Hippocampal formation (tissue), 2 donors: Measurements from ENCODE around the gene RNF150.
"Not testable (repeated sequence)": the region's sequence is repeated elsewhere in the genome, so short reads cannot be mapped to it uniquely, and the experiment has no call there.

Experiments
- DNase-seq, 2 donors: peaks; one replicate each; lab custom pipeline; 2025; lab: John Stamatoyannopoulos, UW

RNF150 gene

DNA sequence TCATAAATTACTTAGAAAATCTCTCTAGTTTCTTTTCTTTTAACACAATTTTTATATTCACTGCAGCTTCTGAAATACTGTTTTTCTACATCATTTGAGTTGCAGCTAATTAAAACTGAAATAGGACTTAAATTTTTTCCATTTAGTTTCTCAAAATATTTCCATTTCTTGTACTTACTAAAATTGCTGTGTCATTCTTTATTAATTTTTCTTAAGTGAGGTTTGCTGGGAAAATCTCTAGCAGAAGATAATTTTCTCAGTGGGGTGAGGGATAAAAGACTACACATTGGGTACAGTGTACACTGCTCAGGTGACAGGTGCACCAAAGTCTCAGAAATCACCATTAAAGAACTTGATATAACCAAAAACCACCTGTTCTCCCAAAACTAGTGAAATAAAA, 57.7 kb downstream of the RNF150 start:
- DNase-seq = no peak

DNA sequence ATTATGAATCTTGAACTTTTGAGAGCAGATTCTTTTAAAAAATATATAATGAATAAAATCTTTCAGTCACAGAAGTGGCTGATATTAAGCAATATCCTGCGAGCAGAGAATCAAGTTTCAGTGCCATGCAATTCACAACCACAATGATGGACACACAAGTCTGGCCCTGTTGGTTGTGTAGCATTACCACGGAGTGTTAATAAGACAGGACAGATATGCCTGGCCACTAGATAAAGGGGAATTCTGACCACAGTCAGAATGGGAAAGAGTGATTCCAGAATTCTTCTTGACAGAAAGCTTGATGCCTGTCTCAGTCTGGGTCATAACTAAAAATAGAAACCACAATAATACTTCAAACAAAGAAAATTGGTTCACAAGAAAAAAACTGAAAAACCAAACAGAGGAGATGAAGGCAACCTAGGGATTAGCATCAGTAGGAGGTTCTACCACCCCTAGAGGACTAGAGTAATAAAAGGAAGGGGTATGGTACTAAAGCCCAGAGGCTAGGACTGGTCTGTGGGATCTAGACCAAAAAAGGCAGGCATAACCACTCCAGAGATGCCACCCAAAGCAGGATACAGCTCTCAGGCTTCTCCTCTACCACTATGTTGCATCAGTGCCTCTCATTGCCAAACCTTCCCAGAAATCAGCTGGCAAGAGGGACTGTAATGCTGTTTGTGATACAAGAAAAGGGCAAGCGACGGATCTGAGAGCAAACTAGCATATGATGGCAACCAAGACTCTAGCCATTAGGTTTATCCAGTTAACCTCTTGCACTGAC, 59.0 kb downstream of the RNF150 start:
- DNase-seq = no peak

DNA sequence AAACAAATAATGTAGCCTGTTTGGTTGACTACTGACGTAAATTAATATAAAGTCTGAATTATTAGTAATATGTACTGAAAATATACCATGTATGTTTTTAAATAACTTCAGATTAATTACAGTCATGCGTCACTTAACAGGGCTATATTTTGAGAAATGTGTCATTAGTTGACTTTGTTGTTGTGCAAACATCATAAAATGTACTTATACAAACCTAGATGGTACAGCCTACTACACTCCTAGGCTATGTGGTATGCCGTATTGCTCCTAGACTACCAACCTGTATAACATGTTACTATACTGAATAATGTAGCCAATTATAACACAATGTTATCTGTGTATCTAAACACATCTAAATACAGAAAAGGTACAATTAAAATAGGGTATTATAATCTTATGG, 66.6 kb downstream of the RNF150 start:
- DNase-seq = no peak

DNA sequence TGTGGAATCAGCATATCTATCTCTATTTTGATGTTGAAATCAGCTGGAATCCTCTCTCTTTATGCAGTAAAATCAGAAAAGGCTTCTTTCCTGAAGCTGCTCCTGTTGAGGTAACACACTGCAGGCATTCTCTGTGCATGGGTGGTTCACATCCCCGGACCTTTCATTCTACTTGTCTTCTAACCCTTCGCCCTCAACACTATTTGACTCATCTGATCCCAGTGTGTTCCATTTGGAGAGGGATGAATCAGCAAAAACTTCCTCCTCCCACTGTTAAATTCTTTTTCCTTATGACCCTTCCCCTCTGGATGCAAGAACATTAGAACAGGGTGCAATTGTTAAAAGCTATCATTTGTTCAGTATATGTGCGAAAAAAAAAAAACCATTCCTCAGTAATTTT, 67.4 kb downstream of the RNF150 start:
- DNase-seq = no peak

DNA sequence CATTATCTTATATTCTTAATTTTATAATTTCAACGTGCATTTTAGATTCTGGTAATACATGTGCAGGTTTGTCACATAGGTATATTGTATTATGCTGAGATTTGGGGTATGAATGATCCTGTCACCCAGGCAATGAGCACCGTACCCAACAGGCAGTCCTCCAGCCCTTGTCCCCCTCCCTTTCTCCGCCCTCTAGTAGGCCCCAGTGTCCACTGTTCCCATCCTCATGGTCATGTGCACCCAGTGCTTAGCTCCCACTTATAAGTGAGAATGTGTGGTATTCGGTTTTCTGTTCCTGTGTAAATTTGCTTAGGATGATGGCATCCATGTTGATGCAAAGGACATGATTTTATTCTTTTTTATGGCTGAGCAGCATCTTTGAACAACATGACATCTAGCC, 70.6 kb downstream of the RNF150 start:
- no peak for DNase-seq

DNA sequence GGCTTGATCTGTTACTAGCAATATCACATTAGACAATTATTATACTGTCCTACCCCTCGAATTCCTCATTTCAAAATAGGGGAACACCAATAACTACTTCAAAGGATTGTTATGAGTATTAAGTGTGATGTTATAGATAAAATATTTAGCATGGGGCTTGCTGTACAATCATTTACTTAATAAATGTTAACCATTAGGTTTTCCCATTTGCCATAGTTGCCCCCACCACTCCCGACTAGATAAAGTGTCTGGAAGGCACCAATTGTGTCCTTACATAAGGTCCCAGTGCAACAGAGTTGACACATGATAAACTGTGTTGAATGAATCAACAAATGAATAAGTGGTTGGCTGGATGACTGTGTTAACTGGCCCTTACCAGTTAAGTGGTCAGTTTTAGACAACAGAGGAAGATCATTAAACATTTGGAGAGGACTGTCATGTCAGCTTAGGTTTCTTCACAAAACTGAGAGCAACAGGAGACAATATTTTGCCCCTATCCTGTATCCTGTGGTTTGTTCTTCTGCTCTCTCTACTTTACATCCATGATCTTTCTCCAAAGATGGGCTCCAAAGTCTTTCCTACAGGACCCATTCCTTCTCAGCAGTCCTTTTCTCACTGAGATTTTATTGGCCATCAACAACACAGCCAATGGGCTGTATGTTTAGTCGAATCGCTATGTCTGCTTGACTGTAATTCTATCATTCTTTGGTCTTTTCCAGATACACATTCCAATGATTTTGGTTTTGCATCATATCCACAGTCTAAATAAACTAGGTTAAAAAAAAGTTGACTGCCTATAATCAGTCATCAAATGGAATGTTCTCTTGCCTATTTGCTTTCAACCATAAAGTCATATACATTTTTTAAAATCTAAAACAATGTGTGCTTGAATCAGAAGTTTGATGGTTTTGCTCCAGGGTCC, 74.4 kb downstream of the RNF150 start:
- no peak for DNase-seq

DNA sequence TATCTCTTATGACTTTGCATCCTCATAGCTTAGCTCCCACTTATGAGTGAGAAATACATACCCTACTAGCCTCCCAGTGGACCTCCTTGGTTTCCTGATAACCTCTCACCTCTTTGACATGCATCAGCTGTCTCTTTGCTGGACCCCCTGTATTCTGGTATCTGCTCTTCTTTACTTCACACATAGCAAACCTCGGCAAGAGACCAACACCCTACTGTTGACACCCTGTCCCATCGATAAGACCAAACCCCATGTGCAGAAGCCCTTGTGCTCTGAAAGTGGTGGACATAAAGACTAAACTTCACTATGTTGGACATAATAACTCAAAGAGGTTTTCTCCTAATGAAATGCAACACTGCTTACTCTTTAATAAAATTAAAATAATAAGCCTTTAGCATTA, 75.7 kb downstream of the RNF150 start:
- DNase-seq = no peak

DNA sequence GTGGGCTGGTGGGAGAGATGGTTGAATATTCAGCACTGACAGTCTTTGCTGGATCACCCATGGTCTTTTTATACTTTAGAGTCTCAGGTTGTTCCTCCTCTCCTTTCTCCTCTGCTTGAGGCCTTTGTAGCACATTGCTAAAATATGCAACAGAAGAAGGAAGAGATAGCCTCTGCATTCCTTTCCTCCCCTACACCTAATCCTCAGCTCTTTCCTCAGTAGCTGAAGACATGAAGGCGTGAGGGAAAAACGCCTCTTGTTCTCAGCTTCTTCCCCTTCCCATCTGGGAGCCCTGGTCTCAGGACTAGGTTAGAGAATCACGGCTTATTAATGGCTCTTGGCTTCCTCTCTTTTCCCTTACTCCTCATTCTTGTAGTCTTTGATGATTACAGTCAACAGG, 76.8 kb downstream of the RNF150 start:
- DNase-seq = no peak

DNA sequence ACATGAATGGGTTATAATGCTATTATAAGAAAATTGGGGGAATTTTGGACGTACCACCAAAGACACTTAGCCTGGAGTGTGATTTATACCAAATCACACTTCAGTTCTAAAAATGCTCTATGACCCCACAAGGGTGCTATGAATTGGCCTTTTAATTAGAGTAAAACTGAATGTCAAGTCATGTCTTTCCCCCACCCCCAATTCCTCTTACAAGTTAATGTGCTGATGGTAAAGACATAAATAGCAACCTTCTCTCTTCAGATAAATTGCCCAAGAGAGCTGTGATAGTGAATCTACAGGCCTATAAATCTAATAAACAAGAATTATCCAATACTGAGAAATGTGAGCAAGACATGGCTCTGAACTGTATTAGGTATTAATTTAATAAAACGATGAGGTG, 78.8 kb downstream of the RNF150 start:
- DNase-seq = no peak

DNA sequence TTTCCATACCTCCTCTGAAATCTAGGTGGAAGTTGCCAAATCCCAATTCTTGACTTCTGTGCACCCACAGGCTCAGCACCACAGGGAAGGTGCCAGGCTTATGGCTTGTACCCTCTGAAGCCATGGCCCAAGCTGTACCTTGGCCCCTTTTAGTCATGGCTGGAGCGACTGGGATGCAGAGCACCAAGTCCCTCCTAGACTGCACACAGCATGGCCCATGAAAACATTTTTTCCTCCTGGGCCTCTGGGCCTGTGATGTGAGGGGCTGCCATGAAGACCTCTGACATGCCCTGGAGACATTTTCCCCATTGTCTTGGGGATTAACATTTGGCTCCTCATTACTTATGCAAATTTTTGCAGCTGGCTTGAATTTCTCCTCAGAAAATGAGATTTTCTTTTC, 82.3 kb downstream of the RNF150 start:
- DNase-seq = not testable (repeated sequence)

DNA sequence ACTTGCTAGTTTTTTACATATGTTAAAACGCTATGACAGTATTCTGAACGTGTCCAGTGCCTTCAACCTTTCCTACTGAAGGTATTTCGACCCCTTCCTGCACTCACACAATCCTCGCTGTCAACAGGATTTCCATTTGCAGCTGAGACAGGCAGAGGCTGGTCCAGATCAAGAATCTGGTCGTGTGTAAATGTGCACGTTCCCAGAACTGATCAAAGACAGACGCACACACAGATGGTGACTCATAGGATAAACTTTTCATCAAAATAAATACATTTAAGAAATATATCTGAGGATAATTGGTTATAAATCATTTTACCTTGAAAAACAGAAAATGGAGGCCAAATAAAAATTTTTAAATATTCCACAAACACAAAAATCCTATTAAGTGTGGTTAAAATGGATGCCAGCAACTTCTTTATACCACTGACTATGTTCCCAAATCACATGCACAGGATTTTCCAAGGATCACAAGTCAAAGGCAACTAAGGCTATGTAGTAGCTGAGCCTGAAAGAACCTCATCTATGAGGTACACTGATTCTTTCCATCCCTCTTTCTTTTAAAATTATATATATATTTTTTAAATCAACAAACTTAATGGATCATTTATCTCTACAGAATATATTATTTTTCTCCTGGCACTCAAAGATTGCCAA, 85.9 kb downstream of the RNF150 start:
- no peak for DNase-seq

DNA sequence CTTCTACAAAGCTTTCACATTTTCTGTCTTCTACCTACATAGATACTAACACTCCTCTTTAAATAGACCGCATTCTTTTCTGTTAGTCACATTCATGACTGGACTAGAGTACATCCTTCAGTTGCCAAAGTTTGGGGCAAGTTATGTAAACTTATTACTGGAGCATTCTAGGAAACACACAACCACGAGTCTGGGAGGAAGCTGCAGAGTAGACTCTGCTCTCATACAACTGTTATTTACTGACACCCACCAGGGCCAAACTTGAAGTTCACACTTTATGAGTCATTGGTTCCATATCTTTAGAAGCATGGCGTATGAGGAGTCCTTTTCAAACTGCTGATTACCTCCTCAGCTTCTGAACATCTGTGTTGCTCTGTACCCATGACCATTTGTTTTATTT, 87.0 kb downstream of the RNF150 start:
- no peak for DNase-seq

DNA sequence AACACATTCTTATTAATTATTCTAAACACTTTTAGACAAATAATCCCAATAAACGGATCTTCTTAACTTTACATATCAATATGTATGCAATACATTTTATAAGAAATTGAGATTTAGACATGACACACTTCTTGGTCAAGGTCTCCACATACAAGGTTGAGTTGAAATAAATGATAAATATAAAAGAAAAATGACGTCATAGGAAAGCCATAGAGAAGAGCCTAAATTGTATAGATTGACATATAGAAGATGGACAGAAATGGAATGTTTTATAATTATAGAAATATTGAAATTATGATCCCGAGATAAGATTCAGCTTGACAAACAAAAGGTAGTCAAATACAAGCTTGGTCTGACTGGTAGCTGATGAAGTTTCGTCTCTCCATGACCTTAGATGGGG, 87.4 kb downstream of the RNF150 start:
- no peak for DNase-seq

DNA sequence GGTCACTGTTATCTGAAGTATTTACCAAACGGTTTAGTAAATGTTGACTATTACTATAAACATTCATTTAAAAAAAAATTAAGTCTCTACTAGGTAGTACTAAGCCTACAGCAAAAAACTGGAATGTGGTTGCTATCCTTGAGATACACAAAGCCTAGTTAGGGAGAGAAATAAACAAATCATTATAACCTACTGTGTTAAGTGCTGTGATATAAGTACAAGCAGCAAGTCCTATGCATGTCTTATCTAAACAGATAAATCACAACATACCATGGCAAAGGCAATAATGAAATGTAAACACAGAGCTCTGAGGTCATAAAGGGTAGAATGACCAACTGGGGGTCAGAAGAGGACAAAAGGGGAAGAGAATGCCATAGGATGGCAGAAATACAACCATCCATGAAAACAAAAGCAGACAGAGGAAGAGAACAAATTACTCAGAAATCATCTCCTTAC, 92.2 kb downstream of the RNF150 start:
- DNase-seq = no peak

DNA sequence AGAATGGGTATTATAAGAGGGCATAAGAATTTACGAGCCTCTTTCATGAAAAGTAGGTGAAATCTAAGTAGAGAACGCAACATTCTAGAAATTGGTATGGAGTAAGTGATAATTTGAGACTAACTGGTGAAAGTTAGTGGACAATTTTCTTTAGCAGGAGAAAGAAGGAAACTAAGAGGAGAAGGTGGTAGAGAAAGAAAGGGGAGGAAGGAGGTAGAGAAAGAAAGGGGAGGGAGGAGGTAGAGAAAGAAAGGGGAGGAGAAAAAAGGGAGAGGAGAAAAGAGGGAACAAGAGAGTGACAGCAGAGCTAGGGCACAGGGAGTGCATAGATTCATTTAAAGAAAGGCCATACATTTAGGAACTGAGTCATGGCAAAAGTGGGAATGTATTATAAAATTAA, 94.1 kb downstream of the RNF150 start:
- no peak for DNase-seq

DNA sequence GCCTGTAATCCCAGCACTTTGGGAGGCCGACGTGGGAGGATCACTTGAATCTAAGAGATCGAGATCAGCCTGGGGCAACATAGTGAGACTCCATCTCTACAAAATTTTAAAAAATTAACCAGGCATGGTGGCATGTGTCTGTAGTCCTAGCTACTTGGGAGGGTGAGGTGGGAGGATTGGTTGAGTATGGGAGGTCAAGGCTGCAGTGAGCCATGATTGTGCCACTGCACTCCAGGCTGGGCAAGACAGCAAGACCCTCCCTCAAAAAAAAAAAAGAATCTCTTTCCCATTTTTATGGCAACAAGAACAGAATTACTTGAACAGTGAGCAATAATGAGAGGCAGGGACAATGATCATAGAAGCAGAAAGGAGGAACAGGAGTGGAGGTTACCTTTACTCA, 94.8 kb downstream of the RNF150 start:
- DNase-seq = no peak

DNA sequence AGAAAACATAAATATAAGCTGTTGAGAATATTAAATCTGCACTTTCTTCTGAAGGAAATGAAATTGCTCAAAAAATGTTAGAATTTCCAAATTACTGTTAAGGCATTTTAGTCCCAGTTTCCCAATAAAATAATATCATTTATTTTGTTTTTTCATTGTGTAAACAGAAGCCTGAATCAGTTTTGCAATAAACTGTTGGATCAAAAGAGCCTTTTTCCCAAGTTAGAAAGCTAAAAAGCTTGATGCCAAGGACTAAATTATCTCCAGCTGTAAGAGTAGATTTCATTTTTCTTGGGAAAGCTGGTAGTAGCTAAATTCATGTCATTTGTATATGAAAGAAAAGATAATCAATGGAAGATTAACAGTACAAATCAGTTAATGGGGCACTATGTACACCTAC, 95.8 kb downstream of the RNF150 start:
- no peak for DNase-seq

DNA sequence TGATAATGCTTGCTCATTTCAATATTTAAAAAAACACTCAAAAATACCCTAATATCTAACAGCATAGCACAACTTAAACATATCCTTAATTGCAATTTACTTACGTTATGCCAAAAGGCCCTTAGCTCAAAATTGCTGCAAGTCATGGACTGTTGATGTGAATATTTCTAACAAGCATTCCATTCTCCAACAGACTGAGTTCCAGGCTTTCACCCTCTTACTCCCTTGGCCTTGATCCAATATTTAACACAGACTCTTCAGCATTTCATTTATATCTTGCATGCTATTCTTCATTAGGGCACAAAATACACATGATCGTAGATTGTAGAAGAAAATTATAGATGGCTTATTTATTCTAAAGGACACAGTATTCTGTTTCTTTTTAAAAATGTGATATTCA, 96.5 kb downstream of the RNF150 start:
- DNase-seq = no peak

DNA sequence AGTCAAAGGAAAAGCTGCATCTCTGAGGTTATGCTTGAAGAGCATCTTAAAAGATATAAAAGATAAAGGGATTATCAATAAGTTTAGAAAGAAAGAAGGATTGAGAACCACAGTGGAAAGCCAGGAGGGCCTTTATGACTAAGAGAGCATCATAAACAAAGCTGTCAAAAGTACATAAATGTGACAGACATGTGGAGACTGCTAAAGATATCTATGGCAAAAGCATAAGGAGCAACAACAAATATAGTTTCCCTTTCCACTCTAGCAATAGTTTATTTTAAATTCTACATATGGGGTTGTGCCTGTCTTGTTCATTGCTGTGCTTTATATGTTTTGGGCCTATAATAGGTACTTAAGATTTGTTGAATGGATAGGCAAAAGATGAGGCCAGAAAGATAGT, 97.3 kb downstream of the RNF150 start:
- no peak for DNase-seq

DNA sequence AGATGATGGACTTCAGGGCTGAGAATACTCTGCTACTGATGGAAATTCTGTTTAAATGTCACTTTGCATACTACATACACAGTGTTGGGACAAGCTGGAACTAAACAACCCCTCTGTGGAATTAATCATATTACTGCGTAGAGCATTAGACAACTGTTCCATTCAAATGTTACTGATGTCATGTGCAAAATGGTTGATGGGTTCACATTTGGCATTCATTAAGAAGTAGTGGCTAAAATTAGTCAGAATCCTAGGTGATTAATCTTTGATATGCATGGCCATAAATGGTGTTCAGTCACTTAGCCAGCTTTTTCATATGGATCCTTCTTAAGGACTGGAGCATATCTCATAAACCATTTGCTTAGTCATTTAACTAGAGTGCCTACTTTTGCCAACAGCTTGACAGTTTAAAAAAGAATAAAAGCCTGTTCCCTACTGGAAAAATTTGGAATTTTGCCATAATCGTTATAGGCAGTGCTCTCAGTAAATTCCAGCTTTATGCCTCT, 105.2 kb downstream of the RNF150 start:
- DNase-seq = no peak

DNA sequence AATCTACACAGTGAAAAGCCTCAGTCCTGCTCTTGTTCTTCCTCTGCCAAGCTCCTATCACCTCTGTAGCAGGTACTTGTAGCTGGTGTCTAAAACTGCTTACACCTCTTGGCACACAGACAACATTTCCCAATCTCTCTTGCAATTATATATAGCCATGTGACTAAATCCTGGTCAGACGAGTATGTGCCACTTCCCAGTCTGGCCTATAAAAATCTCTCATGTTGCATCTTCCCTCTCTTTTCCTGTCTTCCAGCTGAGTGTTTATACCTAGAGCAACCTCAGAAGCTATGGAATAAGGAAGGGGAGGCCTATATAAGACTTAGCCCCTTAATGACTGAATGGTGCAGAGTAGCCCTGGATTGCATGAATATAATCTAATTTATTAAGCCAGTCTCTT, 105.8 kb downstream of the RNF150 start:
- DNase-seq = no peak

DNA sequence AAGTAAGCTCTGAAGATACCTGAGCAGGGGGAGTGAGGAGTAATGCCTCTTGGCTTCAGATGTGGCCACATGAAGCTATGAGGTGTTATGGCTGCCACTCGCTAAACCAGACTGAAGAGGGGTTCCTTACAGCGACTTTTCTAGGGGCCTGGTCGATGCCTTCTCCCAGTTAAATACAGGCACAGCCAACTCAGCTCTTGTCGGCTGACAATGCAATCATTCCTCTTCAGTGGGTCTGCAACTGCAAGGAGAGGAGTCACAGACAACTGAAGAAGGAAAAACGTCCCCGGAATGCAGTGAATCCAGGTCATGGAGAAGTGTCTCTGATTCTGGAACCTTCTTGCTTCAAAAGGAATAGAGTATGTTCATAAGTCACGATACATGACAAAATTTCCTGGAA, 106.4 kb downstream of the RNF150 start:
- DNase-seq = no peak

DNA sequence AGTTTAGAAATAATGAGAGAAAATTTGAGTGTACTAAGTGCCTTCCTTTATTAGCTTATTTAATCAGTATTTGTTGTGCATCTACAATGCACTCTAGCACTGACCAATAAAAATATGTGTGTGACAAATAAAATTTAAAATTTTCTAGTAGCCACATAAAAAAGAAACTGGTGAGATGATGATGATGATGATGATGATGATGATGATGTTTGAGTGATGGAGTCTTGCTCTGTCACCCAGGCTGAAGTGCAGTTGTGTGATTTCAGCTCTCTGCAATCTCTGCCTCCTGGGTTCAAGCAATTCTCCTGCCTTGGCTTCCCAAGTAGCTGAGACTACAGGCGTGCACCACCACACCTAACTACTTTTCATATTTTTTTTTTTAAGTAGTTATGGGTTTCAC, 110.2 kb downstream of the RNF150 start:
- no peak for DNase-seq
